GM21717 (cell line): Measurements from ENCODE around the gene MLLT3.

Source experiments
- ATAC-seq: cut with Tn5 transposase; IDR thresholded peaks from one replicate; pipeline ENCODE4 v1.9.1; 2021; ENCODE audit warnings: mild to moderate bottlenecking, moderate library complexity; ENCODE audit not compliant: unreplicated experiment

The MLLT3 gene

DNA sequence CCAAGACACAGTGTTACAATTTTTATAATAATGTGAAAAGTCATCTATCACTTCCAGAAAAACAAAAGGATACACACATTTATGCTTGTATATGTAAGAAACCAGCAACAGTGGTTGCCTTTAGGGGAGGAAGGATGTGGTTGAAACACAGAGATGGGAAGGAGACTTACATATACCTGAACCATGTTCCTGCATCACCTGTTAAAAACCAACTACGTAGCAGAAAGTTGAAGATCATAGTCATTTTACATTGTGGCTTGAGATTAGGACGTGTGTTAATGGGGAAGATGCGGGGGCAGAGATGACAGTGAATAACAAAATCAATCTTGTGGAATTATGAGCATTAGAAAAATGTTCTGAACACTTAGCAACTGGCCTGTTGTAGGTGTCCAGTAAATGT, 307.3 kb downstream of the MLLT3 start:
- no peak for ATAC-seq

DNA sequence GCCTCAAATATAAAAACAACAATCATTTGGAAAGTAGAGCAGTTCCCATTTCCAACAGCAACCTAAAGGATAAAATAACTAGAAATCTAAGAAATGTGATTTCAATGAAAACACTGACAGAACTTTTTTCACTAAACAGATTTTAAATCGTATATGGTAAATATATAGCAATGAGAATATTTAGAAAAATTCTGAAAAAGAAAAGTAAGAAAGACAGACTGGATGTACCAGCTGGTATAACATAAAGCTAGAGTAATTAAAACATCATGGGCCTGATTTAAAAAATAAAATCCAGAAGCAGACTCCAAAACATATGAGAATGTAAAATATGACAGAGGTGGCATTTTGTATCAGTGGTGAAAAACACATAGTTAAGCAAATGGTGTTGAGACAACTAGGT, 308.9 kb downstream of the MLLT3 start:
- ATAC-seq: no peak

DNA sequence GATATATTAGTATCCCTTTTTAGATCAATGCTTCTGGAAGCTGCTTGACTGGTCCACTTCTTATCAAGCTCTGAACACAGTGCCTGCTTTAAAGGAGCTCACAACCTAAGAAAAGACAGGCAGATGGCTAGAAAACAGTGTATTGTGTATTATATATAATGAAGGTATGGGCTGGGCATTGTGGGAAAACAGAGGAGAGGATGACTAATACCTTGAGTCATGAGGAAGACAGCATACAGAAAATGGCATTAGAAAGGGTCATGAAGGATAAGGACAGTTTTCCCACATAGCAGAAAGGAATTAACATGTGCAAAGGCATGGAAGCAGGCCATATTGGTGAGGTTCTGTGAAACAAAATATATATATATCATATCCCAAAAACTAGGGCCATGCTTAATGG, 309.6 kb downstream of the MLLT3 start:
- ATAC-seq: no peak

DNA sequence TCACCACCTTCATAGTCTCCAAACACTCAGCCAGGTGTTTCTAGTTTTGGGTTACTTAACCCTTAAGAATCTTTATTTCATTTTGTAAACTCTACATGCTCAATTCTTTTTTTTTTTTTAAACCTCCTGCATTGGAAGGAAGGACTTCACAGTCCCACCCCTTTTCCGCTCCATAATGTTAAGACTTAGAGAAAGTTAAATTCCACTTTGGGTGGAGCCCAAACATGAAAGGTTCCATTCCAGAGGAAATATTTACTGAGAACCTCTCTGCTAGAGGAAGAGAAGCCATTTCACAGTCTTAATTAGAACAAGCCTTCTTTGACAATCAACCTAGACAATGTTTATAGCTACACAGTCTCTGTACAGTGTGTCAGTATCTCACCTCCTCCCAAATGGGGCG, 312.3 kb downstream of the MLLT3 start:
- no peak for ATAC-seq

DNA sequence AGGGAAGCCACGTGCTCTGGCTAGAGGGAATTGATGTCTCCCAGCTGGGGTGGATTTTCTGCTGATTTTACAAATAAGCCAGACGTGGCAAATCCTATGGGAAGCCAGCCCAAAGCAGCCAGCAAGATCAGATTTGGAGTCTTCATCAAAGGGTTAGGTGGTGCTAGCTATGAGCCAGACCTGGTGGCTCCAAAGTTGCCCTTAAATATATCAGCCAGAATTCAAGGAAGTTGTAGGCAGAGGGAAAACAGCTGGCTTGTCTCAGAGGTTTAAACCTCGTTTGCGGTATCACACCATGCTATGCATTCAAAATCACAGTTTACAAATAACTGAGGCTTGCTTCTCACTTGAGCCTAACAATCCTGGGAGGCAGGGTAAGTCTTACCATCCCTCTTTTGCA, 313.2 kb downstream of the MLLT3 start:
- no peak for ATAC-seq

DNA sequence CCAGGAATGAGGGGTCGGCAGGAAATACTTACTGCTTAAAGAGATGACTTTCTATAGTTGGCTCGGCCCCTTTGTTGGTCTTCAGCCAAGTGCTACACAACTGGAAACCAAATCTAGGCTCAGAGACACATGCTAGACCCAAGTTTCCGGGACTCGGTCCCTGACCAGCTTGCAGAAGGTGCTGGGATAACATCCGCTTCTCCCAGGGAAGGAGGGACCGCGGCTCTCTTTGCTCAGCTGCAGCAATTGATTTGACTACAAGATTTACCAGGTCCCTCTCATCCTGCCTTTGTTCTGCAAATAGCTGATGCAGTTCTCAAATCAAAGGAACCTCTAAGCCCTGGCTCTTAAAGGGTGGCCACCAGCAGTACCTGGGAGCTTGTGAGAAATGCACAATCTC, 314.7 kb downstream of the MLLT3 start:
- no peak for ATAC-seq

DNA sequence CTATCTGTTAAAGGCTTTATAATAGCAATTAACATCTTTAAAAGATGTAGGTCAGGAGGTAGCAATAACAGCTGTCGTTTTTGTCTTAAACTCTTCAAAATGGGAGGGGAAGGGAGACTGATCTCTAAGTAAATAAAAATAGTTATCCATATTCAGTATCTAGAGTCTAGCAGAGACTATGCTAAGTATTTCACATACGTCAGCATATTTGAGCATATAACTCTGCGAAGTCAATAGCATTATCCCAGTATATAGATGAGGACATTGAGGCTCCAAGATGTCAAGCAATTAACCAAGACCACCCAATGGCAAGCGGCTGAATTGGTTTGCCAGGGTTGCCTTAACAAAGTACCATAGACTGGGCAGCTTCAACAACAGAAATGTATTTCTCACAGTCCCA, 316.8 kb downstream of the MLLT3 start:
- ATAC-seq: no peak

DNA sequence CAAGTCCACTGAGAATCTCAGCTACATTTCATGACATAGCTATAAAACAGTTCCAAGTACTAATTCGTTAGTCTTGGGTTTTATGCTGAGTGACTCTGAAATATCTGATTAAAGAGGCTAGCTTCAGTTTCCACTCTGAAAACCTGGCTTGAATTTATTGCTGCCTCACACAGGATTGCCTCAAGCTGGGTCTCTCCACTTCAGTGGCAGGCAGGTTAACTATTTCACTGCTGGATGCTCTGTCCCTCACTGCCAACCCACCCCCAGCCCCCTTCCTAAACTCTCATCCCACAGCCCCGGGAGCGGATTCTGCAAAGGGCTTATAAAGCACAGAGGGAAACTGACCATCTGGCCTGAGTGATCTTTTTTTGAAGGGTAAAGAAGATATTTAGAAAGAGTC, 318.3 kb downstream of the MLLT3 start:
- no peak for ATAC-seq

DNA sequence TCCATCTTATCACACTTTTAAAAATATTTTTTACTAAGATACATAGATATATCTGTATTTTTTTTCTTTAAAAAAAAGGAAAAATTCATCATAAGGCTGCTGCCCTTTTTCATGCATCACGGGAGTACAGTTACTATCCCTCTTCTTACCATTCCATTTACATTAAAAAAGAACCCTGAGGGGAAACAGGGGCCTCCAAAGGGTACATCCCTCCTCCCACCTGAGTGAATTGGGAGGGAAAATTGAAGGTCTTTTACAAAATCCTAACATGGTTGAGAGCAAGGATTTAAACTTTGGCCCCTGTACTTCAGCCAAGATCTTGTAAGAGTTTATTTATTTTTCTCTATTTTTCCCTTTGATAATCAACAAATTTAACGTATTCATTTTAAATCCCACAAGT, 319.2 kb downstream of the MLLT3 start:
- ATAC-seq: no peak

DNA sequence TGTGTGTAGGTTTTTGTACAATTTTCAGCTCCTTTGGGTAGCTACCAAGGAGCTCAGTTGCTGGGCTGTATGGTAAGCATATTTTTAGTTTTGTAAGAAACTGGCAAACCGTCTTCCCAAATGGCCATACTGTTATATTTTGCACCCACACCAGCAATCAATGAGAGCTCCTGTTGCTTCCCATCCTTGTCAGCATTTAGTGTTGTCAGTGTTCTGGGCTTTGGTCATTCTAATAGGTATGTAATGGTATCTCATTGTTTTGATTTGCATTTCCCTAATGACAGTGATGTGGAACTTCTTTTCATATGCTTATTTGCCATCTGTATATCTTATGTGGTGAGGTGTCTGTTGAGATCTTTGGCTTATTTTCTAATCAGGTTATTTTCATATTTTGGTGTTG, 320.1 kb downstream of the MLLT3 start:
- no peak for ATAC-seq

DNA sequence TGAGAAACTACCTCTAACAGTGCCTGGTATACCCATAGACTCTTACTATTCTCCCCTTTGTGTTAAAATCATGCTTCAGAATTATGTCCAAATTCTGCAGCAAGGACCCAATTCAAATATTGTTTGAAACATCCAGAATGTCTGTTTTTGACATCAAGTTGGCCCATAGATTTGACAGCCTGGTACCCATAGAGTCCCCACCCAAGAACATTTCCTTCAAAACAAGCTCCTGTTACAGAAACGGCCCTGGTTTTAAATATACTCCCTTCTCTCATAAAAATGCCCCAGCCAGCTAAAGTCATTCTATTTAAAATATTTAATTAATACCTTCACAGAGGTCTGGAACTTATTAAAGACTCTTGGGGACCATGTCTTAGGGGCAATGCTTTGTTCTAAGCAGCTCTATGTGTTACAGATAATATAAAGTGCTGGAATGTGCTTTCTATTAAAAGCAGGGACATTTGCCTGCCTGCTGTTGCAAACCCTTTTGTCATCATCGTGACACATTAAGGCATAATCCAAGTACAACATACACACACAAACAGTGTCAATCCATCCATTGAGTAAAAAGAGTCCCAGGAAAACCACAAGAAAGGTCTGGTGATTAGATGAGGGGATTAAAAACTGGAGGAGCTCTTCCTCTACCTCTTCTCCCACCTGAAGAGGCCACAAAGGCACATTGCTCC, 321.7 kb downstream of the MLLT3 start:
- ATAC-seq: no peak

DNA sequence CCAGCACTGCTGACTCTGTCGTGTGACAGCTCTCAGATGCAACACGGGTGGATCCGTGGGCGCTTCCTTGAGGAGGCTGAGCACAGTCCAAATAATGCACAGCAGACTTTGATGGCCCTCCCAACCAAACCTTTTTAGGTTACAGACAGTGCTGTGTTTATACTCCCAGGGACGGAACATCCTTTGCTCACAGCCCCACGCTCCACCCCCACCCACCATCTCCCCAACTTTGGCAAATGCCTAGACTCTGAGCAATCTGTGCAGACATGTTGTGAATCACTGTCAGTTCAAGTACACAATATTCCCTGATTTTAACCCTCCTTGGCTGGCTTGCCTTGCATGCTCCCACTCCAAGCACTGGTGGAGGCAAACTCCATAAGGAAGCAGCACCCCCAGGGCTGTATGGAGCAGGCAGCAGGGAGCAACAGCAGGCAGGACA, 324.6 kb downstream of the MLLT3 start:
- ATAC-seq: no peak

DNA sequence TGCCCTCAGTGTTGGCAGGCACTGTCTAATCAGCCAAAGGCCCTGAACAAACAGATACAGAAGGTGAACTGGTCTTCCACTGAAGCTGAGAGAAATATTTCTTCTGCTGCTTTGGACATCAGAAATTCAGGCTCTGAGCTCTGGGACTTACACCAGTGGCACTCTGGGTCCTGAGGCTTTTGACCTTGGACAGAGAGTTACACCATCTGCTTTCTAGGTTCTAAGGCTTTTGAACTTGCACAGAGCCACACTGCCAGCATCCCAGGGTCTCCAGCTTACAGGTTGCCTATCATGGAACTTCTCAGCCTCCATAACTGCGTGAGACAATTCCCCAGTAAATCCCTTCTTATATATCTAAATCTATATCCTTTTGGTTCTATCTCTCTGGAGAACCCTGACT, 326.7 kb downstream of the MLLT3 start:
- no peak for ATAC-seq

DNA sequence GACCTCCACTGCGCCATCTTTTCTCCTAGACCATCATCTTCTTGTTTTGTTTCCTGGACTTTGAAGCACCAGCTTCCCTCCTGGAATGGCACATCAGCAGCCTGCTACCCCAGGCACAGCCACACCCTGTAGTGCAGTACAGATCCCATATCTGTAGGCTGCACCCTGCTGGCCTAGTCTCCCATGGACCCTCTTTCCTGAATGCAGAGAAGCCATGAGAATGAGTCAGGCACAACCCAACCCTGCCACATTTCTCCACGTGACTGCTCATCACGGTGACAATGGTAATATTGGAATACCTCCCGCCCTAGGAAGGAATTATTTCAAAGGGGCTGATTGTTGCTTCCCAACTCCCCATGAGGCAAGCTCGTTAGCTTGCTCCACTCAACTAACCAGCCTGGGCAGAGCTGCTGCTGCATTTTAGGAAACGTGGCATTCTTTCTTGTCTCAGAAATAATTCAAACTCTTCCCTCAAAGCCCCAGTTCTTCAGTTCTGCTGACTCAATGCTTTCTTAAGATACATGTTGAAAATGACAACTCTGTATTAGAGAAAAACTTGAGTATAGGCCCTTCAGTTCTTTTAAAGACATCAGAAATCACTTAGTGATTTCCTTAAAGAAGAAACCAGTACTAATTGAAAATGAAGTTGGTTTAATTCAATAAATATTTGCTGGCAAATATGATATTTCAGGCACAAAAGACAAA, 328.1 kb downstream of the MLLT3 start:
- ATAC-seq: no peak

DNA sequence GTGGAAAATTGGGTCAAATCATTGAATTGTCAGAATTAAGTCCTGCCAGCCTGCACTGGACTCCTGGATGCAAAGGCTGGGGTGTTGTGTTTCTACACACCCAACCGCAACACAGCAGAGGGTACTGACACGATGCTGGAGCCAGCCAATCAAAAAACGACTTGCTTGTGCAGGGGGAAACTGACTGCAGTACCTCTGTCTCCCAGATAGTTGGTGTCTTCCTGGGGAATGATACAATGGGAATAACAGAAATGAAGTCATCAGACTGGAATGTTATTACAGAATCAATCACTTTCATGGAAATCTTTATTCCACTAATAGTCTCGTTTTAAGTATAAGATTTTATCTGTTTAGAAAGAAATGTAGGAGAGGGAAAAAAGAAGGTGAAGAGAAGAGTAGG, 330.3 kb downstream of the MLLT3 start:
- ATAC-seq: no peak
